NCI-H345 treated with DMSO at 0.1 percent for 48 hours (cell line): ENCODE results near the gene RMRP.

ENCODE experiments used
- DNase-seq: peaks from one replicate; lab custom pipeline; 2025; ENCODE audit not compliant: unreplicated experiment; lab: John Stamatoyannopoulos, UW

RMRP gene

DNA sequence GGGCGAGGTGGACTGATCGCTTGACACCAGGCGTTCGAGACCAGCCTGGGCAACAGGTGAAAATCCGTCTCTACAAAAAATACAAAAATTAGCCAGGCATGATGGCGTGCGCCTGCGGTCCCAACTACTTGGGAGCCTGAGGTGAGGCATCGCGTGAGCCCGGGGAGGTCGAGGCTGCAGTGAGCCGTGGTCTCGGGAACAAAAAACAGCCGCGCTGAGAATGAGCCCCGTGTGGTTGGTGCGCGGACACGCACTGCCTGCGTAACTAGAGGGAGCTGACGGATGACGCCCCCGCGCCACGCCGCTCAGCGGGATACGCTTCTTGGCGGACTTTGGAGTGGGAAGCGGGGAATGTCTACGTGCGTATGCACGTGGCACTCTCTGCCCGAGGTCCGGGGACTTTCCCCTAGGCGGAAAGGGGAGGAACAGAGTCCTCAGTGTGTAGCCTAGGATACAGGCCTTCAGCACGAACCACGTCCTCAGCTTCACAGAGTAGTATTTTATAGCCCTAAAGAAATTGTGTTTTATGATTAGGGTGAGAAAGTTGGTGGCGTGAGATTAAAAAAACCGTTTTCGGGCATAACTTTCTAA, at the start of gene RMRP:
Gene RMRP (minus strand): TSS at position 474 of the 591 bp plus-strand sequence.
- peak; percentile 95 for DNase-seq

DNA sequence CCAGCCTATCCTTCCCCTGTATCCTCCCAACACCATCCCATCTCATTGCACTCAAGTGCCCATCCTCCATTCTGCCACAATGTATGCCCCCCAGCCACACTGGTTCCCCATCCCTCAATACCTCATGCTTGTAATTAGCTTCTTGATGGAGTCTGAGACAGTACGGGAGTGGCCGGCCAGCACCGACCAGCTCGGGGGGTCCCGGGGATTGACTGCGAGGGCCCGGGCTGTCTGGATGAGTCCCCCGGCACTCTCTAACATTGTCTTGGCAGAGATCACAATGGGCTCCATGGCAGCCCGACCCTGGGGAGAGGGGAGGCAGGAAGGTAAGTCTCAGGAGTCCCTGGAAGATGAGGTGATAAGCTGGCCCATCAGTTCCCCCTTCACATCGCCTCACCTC, 49.1 kb upstream of the RMRP start:
- DNase-seq, result no peak

DNA sequence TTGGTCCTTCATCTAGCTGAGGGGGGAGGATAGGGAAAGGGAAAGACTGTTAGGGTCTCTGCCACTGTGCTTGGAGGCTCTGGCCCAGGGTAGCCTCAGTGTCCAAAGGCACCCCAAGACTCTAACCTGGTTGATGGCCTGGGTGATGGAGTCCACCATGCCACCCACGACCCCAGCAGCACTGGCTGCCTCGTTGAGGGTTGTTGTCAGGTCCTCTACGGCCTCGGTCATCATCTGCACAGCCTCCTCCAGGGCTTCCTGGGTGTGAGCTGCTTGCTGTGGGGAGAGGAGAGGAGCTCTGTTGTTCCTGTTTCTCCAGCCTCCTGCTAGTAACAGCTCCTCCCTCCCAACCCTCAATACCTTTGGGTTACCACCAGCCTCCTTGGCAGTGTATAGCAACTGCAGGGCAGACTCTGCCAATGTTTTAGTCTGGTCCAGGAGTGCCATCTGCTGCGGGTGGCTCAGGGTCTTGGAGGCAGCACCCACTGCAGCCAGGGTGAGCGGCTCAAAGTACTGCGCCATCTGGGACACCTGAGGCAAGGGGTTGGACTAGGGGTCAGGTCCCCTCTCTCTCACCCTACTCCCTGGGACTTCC, 48.1 kb upstream of the RMRP start:
- DNase-seq, result no peak

DNA sequence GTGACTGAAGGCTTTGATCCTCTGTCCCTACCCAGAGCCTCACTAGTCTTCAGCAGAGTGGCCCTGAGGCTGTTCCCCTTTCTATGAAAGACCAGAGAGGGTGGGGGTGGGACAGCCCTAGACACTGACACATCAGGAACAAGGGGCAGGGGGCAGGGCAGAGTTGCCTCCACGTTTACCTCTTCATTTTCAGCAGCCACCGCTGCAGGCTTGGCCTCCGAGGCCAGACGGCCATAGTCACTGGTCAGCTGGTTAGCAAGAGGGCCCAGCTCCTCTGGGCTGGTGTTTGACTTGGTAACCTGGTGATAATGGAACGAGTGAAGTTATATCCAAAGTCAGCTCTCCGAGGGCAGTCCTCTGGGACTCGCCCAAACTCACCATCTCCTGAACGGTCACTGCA, 47.6 kb upstream of the RMRP start:
- no peak for DNase-seq

DNA sequence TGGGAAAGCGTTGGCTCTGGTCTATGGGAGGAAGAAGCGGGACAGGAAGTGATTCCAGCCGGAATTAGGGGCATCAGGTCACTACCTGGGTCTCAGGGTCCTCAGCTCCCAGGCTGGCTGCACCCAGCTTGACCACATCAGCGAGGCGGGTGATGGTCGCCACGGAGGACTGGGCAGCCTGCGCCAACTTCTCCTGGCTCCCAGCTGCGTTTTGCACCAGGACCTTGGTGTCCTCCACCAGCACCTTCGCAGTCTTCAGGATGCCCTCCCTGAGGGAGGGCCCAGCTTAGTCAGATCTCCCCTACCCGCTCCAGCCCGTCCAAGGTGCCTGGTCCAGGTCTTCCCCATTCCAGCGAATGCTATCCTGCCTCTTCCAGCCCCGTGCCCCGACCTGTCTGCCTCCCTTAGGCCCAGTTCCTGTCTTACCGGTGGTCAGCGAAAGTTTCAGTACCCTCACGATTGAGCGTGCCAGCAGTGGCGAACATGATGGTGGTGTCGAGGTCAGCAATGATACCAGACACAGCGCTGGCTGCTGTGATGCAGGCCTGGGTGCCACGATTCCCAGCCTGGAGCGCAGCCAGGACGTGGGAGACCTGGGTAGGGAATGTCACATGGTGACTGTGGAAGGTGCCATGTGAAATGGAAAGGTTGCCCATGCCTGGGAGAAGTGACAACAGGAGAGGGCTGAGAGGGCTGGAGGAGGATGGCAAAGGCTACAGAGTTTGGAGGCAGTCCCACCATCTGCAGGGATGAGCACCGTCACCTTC, 46.3 kb upstream of the RMRP start:
- DNase-seq, result no peak

DNA sequence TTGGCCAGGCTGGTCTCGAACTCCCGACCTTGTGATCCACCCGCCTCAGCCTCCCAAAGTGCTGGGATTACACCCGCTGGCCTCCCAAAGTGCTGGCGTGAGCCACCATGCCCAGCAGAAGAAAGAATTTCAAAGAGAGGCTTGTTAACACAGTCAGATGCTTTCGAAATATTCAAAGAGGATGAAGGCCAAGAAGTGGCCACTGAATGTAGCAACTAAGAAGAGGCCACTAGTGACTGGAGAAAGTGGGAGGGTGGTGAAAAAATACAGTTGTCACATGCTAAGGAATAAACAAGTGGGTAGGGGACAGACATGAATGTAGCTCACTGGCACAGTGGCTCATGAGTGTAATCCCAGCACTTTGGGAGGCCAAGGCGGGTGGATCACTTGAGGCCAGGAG, 44.9 kb upstream of the RMRP start:
- DNase-seq, result no peak

DNA sequence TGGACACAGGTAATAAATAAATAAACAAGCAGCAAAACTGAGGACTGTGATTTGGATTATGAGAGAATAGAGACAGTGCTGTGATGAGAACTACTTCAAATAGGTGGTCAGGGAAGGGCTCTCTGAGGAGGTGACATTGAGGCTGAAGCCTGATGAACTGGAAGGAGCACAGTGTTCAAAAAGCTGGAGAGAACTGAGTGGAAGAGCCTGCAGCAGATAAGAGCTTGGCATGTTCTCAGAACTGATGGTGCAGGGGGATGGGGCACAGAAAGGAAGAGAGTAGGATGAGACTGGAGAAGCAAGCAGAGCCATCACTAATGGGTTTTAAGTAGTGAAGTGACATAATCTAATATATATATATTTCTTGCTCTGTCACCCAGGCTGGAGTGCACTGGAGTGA, 43.1 kb upstream of the RMRP start:
- DNase-seq, result no peak

DNA sequence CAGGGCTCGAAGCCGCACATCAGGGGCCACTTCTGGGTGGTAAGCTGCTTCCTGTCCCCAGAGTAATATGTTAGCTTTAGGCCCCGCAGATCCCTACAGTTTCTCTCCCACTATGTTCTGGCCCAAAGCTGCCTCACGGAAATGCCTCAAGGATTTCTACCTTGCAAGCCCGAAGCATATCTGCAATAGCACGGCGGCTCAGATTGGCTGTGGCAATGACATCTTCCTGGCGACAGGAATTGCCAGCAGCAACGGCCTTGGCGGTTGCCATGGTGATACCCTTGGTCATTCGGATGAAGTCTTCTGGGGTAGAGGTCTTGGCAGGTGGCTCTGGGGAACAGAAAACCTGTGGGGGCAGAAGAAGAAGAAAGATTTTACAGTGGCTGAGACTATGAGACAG, 42.2 kb upstream of the RMRP start:
- DNase-seq, result no peak

DNA sequence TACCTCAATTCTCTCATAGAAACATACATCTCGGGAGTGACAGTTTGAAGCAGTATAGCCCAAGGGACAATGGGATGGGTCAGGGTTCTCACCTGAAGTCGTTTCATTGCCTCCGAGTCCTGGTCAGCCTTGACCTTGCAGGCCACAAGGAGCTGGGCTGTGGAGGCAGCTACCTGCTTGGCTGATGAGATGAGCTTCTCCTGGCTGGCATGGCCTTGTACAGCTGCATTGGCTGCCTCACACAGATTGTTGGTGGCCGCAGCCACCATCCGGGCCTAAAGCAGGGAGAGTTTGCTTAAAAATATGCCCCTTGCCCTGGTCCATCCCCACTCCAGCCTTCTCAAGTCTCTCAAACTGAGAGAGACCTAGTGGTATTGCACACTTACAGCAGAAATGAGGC, 40.4 kb upstream of the RMRP start:
- DNase-seq, result no peak

DNA sequence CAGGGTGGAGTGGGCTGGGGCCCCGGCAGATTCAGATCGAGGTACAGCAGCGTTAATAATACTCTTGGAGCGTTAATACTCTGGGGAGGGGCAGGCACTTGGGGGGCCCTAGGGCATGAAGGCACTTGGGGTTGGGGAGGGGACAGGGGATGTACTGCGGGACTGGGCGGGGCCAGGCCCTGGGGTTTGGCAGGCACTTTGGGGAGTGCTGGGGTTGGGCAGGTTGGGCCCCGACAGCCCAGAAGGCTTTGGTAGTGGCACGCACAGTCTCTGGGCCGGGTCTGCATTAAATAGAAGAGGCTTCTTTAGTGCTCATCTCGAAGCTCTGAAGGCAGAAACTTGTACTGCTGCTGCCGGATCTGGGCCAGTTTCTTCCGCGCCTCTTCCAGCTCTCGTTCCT, 39.7 kb upstream of the RMRP start:
- DNase-seq, result no peak

DNA sequence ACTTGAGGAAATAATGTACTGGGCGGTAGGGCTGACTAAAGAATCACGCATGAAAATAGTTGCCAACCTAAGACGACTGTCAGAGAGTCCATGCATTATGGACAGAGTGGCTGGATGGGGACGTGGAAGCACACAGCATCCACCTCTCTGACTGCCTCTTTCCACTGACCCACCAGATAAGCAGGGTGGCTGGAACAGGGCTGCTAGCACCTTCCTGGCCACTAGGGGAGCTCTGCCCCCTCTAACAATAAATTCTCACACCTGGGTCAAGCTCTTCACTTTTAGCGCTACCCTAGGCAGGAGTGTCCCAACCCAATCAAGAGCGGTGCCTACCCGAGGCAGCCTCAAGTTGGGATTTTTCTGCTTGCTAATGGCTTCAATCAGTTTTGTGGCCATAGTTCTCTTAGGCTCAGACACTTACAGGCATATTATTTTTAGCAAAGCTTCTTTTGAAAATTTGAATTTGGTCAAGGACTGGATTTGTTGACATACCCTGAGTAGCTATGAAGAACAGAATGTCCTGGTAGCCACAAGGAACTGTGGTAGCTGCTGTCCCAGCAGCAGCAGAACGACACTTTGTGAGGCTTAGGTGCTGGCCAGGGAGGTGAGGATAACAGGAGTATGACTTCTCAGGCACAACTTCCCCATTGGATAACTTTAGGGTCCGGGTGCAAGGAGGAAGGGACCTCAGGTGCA, 38.8 kb upstream of the RMRP start:
- peak; percentile 21 for DNase-seq

DNA sequence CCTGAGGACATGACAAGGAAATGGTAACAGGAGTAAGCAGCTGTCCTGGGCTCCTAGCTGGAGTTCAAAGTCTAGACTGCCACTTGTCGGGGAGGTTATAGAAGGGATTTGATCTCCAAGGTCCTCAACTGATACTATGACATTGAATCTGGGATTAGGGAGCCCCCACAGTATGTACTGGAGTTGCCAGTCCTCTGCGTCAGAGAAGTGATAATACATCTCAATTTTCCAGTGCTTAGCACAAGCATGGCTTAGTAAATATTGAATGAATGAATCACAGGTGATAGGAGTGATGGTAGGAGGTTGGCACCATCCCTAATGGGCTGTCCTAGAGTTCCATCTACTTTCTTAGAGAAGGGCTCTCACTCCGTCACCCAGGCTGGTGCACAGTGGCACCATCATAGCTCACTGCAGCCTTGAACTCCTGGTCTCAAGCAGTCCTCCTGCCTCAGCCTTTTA, 38.2 kb upstream of the RMRP start:
- no peak for DNase-seq

DNA sequence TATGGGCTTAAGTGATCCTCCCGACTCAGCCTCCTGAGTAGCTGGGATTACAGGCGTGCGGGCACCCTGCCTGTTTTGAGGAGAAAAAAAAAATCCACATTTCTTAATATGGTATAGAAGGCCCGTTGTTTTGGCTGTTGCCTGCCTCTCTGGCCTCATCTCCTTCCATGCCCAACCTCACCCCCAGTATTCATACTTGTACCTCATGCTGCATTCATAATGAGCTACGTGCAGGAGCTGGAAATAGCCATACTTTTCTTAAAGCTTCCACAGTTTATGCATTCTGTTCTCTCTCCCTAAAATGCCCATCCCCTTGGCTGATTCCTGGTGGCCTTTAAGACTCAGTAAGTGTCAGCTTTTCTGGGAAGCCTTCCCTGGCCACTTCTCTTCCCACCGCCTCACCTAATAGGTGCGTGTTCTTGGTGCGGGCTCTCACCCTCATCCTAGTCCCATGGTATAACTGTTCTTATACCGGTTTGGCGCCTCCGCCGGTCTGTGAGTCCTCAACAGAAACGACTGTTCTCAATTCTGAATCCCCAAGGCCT, 34.0 kb upstream of the RMRP start:
- no peak for DNase-seq

DNA sequence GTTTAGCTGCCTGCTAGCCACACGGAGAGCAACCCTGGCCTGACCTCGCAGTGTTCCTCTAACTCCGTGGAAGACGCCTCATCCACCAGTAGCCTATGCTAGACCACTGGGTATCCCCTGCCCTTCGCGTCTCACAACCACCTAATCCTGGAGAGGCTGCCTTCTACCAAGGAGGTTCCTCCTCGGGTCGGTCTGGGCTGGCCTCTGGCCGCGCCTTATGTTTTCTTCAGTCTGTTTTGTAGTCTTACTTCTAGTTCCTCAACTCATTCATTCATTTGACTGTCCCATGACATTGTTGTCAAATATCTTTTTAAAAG, 33.5 kb upstream of the RMRP start:
- no peak for DNase-seq

DNA sequence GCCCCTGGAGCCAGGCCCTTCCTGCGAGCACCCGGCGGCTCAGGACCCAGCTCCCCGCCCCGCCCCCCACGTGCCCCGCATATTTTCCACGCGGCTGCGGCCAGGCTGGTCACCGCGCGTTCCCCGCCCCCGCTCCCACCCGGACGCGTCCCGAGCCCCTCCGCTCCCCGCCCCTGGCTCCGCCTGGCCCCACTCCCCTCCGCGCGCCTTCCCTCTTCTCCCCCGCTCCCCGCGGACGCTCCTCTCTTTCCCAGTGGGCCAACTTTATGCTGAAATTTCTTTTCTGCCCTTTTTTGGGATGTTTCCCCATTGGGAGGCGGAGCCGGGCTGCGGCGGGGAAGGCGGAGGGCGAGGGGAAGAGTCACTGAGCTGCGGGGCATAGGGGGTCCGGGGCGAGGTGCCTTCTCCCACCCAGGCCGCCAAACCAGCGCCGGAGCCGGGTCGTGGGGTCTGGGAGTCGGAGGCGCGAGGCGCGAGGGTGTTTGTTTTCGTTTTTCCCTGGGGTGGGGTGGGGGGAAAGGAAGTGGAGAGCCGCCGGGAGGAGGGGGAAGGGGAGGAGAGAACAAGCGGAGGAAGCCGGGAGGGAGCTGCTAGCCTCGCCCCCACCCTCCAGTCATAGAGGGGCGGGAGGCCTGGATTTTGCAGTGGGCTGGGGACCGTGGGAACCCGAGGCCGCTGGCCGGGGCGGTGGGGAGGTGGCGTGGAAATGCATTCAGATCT, 33.0 kb upstream of the RMRP start:
- peak; percentile 6 for DNase-seq

DNA sequence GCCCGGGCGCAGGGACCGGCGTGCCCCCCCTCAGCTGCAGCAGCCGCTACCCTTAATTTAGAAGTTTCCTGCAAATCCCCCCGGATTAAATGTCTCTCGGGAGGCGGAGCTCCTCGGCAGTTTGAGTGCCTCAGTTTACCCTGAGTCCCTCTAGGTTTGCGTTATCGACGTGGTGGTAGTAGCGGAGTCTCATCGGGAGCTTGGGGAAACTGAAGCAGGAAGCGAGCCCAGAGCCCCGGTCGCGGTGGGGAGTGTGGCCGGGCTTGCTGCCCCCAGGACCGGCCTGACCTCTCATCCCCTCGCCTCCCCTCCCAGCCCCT, 32.4 kb upstream of the RMRP start:
- no peak for DNase-seq

DNA sequence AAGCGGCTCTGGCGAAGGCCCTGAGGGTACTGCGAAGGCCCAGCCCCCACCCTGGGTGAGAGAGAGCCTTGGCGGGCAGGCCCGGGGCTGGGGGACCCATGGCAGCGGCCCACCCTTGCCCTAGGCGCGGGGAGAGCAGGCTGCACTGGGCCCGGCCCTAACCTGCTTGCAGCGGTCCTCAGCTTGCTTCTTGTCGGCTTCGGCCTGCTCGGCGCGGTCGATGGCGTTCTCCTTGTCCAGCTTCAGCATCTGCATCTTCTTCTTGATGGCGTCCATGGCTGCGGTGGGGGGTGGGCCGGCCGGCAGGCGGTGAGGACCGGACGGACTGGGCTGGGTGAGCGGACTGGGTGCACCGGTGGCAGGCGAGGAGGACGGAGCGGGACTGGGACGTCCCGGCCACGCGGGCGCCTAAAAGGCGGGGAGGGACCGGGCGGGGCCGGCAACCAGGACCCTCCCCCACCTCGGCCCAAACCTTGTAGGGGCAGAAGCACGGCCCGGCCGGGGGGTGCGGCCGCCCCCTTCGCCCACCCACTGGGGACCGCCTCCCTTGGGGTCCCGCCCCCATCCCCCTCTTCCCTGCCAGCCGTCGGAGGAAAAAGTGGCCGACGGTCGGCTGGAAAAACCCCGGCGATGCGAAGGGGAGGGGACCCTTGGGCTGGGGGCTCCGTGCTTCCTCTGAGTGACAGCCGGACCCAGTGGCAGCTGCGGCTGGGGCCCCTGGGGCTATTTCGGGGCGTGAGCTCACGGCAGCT, 31.9 kb upstream of the RMRP start, which contains the start of gene TPM2:
Gene TPM2 (minus strand): TSS at position 384 of the 752 bp plus-strand sequence. CDS start 108 bp downstream, at position 276.
- no peak for DNase-seq

DNA sequence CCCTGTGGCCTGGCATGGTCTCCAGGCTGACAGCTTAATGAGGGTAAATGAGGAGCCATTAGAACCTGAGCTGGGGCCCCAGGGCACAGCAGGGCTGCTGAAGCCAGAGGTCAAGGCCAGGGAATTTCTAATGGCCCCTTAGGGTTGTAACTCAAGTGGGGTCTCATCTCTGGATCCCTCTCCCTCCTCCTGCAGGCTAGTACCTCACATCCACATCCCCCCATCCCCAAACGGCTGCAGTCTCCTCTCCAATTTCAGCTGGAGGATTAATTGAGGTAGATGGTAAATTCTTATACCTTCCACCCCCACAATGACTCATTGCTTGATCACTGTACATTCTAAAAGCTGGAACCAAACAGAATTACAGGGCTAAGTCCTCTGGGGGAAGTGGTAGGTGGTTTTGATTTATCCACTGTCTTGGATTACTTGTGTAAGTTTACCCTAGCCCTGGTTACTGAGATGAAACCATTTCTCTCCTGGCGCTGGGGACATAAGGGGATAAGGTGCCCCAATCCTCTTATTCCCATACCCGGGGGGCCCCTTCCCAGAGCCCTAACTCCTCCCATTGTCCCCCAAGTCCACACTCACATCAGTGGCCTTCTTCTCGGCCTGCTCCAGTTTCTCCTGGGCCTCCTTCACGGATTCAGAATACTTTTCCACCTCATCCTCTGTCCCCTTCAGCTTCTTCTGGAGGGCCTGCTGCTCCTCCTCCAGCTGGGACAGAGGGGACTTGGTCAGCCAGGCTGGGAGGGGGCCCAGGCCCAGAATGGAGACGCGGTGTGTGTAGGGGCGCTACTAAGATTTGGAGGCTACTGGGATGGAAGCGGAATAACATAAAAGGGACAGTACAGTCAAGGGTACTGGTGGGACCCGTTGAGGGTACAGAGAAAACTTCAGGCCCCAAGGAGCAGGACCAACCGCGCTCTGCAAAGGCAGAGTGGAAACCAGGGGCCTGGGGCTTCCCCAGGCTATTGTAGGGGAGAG, 31.0 kb upstream of the RMRP start:
- no peak for DNase-seq

DNA sequence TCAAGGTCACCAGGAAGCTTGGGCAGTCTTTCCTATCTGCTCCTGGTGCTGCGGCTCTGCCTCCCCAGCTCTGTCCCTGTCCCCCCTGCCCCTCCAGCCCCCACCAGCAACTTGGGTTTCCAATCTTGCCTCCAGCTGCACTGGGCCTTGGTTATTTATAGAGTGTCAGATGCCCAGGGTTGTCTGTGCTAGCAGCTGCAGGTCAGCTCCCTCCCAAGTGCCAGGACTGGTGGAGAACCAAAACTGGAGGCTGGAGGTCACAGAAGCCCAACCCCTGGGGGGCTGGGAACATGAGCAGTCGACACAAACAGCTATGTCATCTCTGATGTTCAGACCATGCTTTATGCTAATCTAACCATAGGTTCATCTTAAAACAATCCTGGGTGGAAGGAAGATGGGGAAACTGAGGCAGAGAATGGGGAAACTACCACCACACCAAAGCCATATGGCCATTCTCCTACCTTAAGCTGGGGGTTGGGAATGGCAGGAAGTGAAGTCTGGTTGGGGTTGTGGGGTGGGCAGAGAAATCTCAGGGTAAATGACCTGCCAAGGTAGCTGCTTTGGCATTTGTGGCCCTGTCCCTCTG, 30.2 kb upstream of the RMRP start:
- no peak for DNase-seq
